GDM1 (cell line): ENCODE results near the gene DDX47.
"Not testable (repeated sequence)": the region's sequence is repeated elsewhere in the genome, so short reads cannot be mapped to it uniquely, and the experiment has no call there.

Experiments
- DNase-seq: peaks from one replicate; lab custom pipeline; 2025; lab: John Stamatoyannopoulos, UW

DDX47 gene

DNA sequence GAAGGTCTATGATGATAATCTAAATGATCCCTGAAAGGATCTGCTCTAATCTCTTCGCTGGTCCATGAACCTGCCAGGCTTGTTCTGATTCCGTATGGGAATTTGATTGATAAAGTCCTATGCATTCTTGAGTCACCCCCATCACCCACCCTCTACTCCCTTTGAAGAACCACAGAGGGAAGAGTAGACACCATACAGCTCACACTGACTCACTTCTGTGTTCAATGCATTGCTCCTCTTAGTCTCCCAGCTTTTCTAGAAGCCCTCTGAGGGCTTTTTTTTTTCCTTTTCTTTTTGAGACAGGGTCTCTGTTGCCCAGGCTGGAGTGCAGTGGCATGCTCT is 59.8 kb downstream of the DDX47 start:
- DNase-seq: no peak

DNA sequence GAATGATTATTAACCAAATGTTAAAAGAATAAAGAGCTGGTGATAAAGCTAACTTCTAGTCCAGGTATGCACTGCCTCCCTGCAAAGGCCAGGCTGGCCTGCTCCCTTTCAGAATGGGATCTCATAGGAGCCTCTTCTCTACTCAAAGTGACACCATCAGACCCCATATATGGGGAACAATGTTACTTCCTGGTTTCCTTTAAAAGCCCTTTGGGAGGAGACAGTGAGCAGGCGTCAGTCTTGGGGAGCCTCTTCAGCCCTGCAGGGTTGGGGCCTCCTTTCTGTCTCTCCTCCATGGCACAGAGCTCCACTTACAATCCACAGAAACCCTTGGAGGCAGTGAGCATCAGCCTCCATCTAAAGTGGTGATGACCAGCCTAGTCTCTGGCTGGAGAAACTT is 60.9 kb downstream of the DDX47 start:
- DNase-seq: no peak

DNA sequence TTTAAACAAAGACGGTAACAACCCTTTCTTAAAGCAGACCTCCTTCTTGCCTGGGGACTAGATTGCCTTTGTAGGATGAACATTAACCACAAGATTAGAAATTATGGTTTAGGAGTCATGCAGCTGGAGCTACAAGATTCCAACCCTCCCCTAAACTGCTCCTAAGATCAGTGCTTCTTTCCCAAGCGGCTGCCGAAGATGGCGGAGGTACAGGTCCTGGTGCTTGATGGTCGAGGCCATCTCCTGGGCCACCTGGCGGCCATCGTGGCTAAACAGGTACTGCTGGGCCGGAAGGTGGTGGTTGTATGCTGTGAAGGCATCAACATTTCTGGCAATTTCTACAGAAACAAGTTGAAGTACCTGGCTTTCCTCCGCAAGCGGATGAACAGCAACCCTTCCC is 62.2 kb downstream of the DDX47 start:
- not testable (repeated sequence) for DNase-seq

DNA sequence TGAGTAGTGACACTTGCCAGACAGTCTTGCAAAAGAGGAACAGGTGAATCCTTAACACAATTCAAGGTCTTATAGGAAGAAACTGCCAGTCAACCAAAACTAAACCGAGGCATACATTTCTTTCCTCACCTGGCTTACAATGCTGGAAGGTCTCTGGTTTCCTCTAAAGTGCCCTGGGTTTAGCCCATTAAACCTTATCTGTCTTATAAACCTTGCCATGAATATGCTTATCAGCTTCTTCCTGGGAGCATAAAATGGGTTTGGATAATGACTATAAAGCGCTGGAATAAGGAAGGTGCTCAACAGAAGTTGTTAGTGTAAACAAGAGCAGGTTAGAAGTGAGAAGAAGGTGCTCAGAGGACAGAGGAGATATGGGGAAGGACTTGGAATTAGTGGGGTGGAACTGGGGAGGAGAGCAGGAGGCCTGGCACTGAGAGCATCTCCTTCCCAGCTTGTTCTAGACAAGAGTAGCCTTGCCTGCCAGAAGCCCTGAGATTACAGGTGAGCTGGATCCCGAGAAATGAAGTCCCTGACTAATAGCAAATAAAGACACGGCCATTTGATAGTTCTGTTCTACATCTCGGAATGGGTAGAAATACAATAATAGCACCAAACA is 64.1 kb downstream of the DDX47 start:
- no peak for DNase-seq

DNA sequence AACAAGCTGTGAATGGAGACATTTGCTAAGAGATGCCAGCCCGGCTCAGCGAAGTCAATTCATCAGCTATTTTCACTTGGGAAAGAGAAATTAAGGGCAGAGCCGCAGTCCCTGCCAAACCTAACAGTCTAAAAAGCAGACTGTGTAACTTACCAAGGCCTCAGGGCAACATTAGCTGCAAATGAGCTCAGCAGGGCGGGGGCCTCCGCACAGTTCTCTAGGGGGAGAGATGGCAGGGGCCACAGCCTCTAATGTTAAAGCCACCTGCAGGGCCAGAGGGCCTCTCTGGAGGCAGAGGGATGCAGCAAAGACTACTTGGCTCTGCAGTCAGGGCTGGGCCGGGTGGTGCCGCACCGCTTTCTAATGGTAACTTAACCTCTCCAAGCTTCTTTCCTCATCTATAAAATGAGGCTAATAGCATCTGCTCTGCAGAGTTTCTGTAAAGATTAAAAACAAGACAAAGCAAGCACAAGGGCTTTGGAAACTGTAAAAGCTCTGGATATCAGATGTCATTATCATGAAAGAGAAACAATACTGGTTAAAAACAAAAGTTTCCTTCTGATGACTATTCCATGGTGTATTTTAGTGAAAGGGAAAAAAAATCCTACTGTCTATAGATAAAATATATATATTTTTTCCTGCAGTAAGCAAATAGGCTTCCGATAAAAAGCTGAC is 64.8 kb downstream of the DDX47 start:
- no peak for DNase-seq
